ENCODE measurements around the gene PPM1F. TPM values are rescaled to one million over a fixed set of nuclear protein-coding genes. Genes with fewer than 3 reads are reported as not detected.

The PPM1F gene
- total RNA-seq, 1 donor from 2014 or later = 26.2 TPM

GRCh38 chr22:21995660-21996059 is 43.0 kb upstream of the PPM1F start:
- Mint-ChIP-seq H3K4me3 (ENCODE audit: unreplicated experiment) (no peak overlapping the region), H3K36me3 (ENCODE audit: low read depth) (no peaks in the 10 kb centered on the region), H3K27ac (ENCODE audit: unreplicated experiment) (no peak overlapping the region), H3K4me1 (ENCODE audit: low read depth) (no peaks in the 10 kb centered on the region), H3K9me3 (ENCODE audit: low read depth) (no peaks in the 10 kb centered on the region), H3K27me3 (ENCODE audit: low read depth) (peaks cover 26% of the 10 kb centered on the region)
- TF ChIP-seq, protein P1, sequence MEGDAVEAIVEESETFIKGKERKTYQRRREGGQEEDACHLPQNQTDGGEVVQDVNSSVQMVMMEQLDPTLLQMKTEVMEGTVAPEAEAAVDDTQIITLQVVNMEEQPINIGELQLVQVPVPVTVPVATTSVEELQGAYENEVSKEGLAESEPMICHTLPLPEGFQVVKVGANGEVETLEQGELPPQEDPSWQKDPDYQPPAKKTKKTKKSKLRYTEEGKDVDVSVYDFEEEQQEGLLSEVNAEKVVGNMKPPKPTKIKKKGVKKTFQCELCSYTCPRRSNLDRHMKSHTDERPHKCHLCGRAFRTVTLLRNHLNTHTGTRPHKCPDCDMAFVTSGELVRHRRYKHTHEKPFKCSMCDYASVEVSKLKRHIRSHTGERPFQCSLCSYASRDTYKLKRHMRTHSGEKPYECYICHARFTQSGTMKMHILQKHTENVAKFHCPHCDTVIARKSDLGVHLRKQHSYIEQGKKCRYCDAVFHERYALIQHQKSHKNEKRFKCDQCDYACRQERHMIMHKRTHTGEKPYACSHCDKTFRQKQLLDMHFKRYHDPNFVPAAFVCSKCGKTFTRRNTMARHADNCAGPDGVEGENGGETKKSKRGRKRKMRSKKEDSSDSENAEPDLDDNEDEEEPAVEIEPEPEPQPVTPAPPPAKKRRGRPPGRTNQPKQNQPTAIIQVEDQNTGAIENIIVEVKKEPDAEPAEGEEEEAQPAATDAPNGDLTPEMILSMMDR (IDR thresholded peaks at IDR 0.05) = no peak
- no peak for DNase-seq (ENCODE audit: low spot score)

DNA sequence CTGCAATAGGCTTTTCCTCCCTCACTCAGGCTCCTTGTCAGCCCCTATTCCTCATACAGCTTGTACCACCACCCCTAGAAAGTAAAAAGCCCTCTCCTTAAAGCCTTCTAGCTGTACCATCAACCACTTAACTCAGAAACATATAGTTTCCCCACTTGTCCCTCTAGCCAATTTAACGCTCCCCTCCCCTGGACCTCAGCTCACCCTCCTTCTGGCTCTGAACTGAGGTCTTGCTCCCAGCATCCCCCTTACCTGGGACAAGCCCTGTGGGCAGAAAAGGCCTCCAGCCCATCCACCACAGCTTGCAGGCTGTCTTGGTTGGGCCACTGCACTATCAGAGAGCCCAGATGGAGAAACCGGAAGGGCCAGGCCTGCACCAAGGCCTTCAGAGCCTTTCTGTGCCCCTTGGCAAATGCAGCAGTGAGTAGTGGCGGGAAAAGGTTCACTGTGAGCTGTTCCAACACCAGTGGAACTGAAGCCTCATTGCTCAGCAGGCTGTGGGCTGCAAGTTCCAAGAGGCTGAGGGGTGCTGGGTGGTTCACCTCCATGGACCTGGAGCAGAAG is 42.3 kb upstream of the PPM1F start:
- H3K9me3 Mint-ChIP-seq (ENCODE audit: low read depth) = no peaks in the 10 kb centered on the region
- peaks cover 25% of the 10 kb centered on the region for H3K27me3 Mint-ChIP-seq (ENCODE audit: low read depth)
- H3K4me3 Mint-ChIP-seq (ENCODE audit: unreplicated experiment) = no peak overlapping the region
- H3K4me1 Mint-ChIP-seq (ENCODE audit: low read depth) = no peaks in the 10 kb centered on the region
- TF ChIP-seq, protein P1 (IDR thresholded peaks at IDR 0.05) = no peak
- H3K36me3 Mint-ChIP-seq (ENCODE audit: low read depth) = no peaks in the 10 kb centered on the region
- DNase-seq (ENCODE audit: low spot score) = no peak
- no peak overlapping the region for H3K27ac Mint-ChIP-seq (ENCODE audit: unreplicated experiment)

GRCh38 chr22:21992593-21993237 is 40.1 kb upstream of the PPM1F start:
- no peak overlapping the region for H3K27ac Mint-ChIP-seq (ENCODE audit: unreplicated experiment)
- H3K27me3 Mint-ChIP-seq (ENCODE audit: low read depth) = peaks cover 31% of the 10 kb centered on the region
- H3K36me3 Mint-ChIP-seq (ENCODE audit: low read depth) = no peaks in the 10 kb centered on the region
- H3K9me3 Mint-ChIP-seq (ENCODE audit: low read depth) = no peaks in the 10 kb centered on the region
- DNase-seq (ENCODE audit: low spot score) = no peak
- no peak overlapping the region for H3K4me3 Mint-ChIP-seq (ENCODE audit: unreplicated experiment)
- H3K4me1 Mint-ChIP-seq (ENCODE audit: low read depth) = no peaks in the 10 kb centered on the region
- TF ChIP-seq, protein P1 (IDR thresholded peaks at IDR 0.05) = no peak

GRCh38 chr22:21991774-21992173 is 39.1 kb upstream of the PPM1F start:
- TF ChIP-seq, protein P1 (IDR thresholded peaks at IDR 0.05) = no peak
- peaks cover 33% of the 10 kb centered on the region for H3K27me3 Mint-ChIP-seq (ENCODE audit: low read depth)

GRCh38 chr22:21991304-21991596 is 38.6 kb upstream of the PPM1F start:
- Mint-ChIP-seq H3K4me1 (ENCODE audit: low read depth) (no peaks in the 10 kb centered on the region), H3K4me3 (ENCODE audit: unreplicated experiment) (no peak overlapping the region), H3K27me3 (ENCODE audit: low read depth) (peaks cover 31% of the 10 kb centered on the region), H3K9me3 (ENCODE audit: low read depth) (no peaks in the 10 kb centered on the region), H3K36me3 (ENCODE audit: low read depth) (no peaks in the 10 kb centered on the region), H3K27ac (ENCODE audit: unreplicated experiment) (no peak overlapping the region)
- DNase-seq (ENCODE audit: low spot score) = no peak
- TF ChIP-seq, protein P1 (IDR thresholded peaks at IDR 0.05) = no peak

More at GRCh38 chr22:21991774-21992173, 39.1 kb upstream of the PPM1F start:
- H3K9me3 Mint-ChIP-seq (ENCODE audit: low read depth) = no peaks in the 10 kb centered on the region
- H3K27ac Mint-ChIP-seq (ENCODE audit: unreplicated experiment) = no peak overlapping the region
- no peak overlapping the region for H3K4me3 Mint-ChIP-seq (ENCODE audit: unreplicated experiment)
- no peaks in the 10 kb centered on the region for H3K36me3 Mint-ChIP-seq (ENCODE audit: low read depth)
- no peaks in the 10 kb centered on the region for H3K4me1 Mint-ChIP-seq (ENCODE audit: low read depth)
- DNase-seq (ENCODE audit: low spot score) = no peak
